Measurements from ENCODE around the gene EHMT1. TPM values are rescaled to one million over a fixed set of nuclear protein-coding genes. Genes with fewer than 3 reads are reported as not detected.

The EHMT1 gene
- total RNA-seq, 4 donors from 2014 or later, result 96.4 to 136 (median 118) TPM

- no peak overlapping the region for H3K27ac ChIP-seq
- H3K4me1 ChIP-seq, result peaks cover 0 to 55% (median 4%) of the 10 kb centered on the region in 4 donors
- H3K27me3 ChIP-seq, result no peaks in the 10 kb centered on the region
- H3K36me3 ChIP-seq, result peaks cover 0 to 7% (median 0%) of the 10 kb centered on the region in 3 donors
- no peaks in the 10 kb centered on the region for H3K9me3 ChIP-seq
- 94 to 98% methylated on average over 12 of the region's 12 CpGs for WGBS, 2 donors
- TF ChIP-seq POLR2A (IDR thresholded peaks at IDR 0.05) (no peak), EP300 (IDR thresholded peaks at IDR 0.05) (no peak)
- TF ChIP-seq, protein P1, sequence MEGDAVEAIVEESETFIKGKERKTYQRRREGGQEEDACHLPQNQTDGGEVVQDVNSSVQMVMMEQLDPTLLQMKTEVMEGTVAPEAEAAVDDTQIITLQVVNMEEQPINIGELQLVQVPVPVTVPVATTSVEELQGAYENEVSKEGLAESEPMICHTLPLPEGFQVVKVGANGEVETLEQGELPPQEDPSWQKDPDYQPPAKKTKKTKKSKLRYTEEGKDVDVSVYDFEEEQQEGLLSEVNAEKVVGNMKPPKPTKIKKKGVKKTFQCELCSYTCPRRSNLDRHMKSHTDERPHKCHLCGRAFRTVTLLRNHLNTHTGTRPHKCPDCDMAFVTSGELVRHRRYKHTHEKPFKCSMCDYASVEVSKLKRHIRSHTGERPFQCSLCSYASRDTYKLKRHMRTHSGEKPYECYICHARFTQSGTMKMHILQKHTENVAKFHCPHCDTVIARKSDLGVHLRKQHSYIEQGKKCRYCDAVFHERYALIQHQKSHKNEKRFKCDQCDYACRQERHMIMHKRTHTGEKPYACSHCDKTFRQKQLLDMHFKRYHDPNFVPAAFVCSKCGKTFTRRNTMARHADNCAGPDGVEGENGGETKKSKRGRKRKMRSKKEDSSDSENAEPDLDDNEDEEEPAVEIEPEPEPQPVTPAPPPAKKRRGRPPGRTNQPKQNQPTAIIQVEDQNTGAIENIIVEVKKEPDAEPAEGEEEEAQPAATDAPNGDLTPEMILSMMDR (IDR thresholded peaks at IDR 0.05), result no peak
- no peak overlapping the region for H3K4me3 ChIP-seq
- DNase-seq (ENCODE audit: low spot score in 2 of 2), result no peak
Measured at GRCh38 chr9:137676998-137677397, 58.2 kb downstream of the EHMT1 start.

DNA sequence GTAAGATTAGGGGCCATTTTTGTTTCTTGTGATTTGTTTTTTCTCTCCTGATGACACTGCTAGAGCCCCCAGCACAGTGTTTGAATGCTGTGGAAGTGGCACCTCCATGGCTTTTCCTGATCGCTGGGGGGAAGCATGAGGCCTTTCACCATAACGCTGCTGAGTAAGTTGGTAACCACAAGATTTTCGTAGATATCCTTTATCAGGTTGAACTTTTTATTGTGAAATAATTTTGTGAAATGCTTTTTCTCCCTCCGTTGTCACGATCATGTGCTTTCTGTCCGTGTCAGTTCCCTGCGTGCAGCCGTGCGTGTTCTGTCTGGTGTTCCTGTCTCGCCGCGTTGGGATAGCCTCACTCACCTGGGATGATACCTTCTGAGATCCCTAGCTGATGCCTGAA lies 59.4 kb downstream of the EHMT1 start:
- Histone ChIP-seq H3K27me3 (no peaks in the 10 kb centered on the region), H3K36me3 (peaks cover 0 to 7% (median 0%) of the 10 kb centered on the region in 3 donors), H3K9me3 (no peaks in the 10 kb centered on the region), H3K4me1 (peaks cover 0 to 58% (median 4%) of the 10 kb centered on the region in 4 donors), H3K27ac (no peak overlapping the region), H3K4me3 (no peak overlapping the region)
- 90 to 91% methylated on average over 12 of the region's 12 CpGs for WGBS, 2 donors
- TF ChIP-seq EP300 (IDR thresholded peaks at IDR 0.05), result no peak
- TF ChIP-seq POLR2A (IDR thresholded peaks at IDR 0.05), result no peak
- no peak for DNase-seq (ENCODE audit: low spot score in 2 of 2)

- H3K4me1 ChIP-seq, result peaks cover 0 to 48% (median 4%) of the 10 kb centered on the region in 4 donors
Measured at GRCh38 chr9:137679249-137679648, 60.4 kb downstream of the EHMT1 start.

DNA sequence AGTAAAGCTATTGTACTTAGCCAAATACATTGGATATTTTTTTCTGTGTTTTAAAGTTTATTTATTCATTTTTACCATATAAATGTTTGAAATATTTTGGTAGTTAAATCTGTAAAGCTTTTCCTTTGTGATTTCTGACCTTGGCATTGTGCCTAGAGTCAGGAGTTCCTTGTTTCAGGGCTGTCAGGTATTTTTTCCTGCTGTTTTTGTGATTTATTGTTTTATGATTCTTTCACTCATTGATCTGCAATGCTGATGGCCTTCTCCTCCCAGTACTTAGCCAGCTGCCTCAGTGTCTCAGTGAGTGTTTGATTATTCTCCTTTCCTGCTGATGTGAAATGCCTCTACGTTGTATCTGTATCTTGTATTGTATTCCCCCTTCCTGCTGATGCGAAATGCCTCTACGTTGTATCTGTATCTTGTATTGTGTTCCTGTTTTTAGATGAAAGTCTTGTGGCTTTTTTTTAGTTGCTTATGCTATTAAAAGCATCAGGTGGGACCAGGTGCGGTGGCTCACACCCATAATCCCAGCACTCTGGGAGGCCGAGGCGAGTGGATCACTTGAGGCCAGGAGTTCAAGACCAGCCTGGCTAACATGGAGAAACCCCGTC lies 61.0 kb downstream of the EHMT1 start:
- 84 to 87% methylated on average over 7 of the region's 7 CpGs for WGBS, 2 donors
- H3K27ac ChIP-seq, result no peak overlapping the region
- no peaks in the 10 kb centered on the region for H3K27me3 ChIP-seq
- H3K36me3 ChIP-seq, result peaks cover 0 to 7% (median 0%) of the 10 kb centered on the region in 3 donors
- no peak for DNase-seq (ENCODE audit: low spot score in 2 of 2)
- no peaks in the 10 kb centered on the region for H3K9me3 ChIP-seq
- TF ChIP-seq EP300 (IDR thresholded peaks at IDR 0.05) (no peak), POLR2A (IDR thresholded peaks at IDR 0.05) (no peak)
- TF ChIP-seq, protein P1 (IDR thresholded peaks at IDR 0.05), result no peak
- H3K4me1 ChIP-seq, result peaks cover 0 to 42% (median 4%) of the 10 kb centered on the region in 4 donors
- no peak overlapping the region for H3K4me3 ChIP-seq

More at GRCh38 chr9:137679249-137679648, 60.4 kb downstream of the EHMT1 start:
- H3K36me3 ChIP-seq, result peaks cover 0 to 7% (median 0%) of the 10 kb centered on the region in 3 donors
- no peak for DNase-seq (ENCODE audit: low spot score in 2 of 2)
- no peaks in the 10 kb centered on the region for H3K9me3 ChIP-seq
- no peaks in the 10 kb centered on the region for H3K27me3 ChIP-seq
- H3K4me3 ChIP-seq, result no peak overlapping the region
- TF ChIP-seq POLR2A (IDR thresholded peaks at IDR 0.05), result no peak
- TF ChIP-seq, protein P1 (IDR thresholded peaks at IDR 0.05), result no peak
- TF ChIP-seq EP300 (IDR thresholded peaks at IDR 0.05), result no peak
- 48 to 56% methylated on average over 6 of the region's 6 CpGs for WGBS, 2 donors
- H3K27ac ChIP-seq, result no peak overlapping the region

- Histone ChIP-seq H3K27ac (no peak overlapping the region), H3K4me3 (no peak overlapping the region), H3K36me3 (peaks cover 0 to 7% (median 0%) of the 10 kb centered on the region in 3 donors), H3K27me3 (no peaks in the 10 kb centered on the region), H3K9me3 (no peaks in the 10 kb centered on the region), H3K4me1 (peaks cover 0 to 39% (median 4%) of the 10 kb centered on the region in 4 donors)
- 81 to 87% methylated on average over 14 to 18 of the region's 18 CpGs for WGBS, 2 donors
- no peak for DNase-seq (ENCODE audit: low spot score in 2 of 2)
- TF ChIP-seq, protein P1 (IDR thresholded peaks at IDR 0.05), result no peak
- TF ChIP-seq EP300 (IDR thresholded peaks at IDR 0.05) (no peak), POLR2A (IDR thresholded peaks at IDR 0.05) (no peak)
Measured at GRCh38 chr9:137680444-137681358, 61.9 kb downstream of the EHMT1 start.
